WTC11 (cell line): ENCODE results near the gene TMEM86B. TPM values are rescaled to one million over a fixed set of nuclear protein-coding genes. Genes with fewer than 3 reads are reported as not detected.

Source experiments
- ATAC-seq: fragments of 200-7000 bp; cut with Tn5 transposase; 2 replicates; pipeline ENCODE4 v1.10.0; 2021; ENCODE audit warnings: mild to moderate bottlenecking, moderate library complexity
- CTCF ChIA-PET: fragments of 300-600 bp; sonication (Branson Sonifier 250); formaldehyde crosslinking; loops from one replicate; lab custom pipeline; 2021; ENCODE audit warnings: antibody characterized with exemption; lab: Charles Lee
- POLR2A ChIA-PET: fragments of 350-600 bp; sonication (Branson Sonifier 250); formaldehyde crosslinking; loops from one replicate; lab custom pipeline; 2021; ENCODE audit warnings: antibody characterized with exemption; lab: Charles Lee
- DNase-seq: peaks from one replicate; pipeline ENCODE4 v3.0.0; 2021; ENCODE audit warnings: low spot score
- H3K27ac Mint-ChIP-seq: 2 replicates; pipeline ENCODE4 v1.8.0; 2021; ENCODE audit warnings: mixed read lengths
- H3K27me3 Mint-ChIP-seq: 2 replicates; pipeline ENCODE4 v1.8.0; 2021; ENCODE audit warnings: low read depth, mild to moderate bottlenecking, moderate library complexity, mixed read lengths
- H3K36me3 Mint-ChIP-seq: 2 replicates; pipeline ENCODE4 v1.8.0; 2021; ENCODE audit warnings: mixed read lengths
- H3K4me1 Mint-ChIP-seq: 2 replicates; pipeline ENCODE4 v1.8.0; 2022; ENCODE audit warnings: mixed read lengths
- H3K4me3 Mint-ChIP-seq: 2 replicates; pipeline ENCODE4 v1.8.0; 2021; ENCODE audit warnings: mild to moderate bottlenecking, moderate library complexity, mixed read lengths
- H3K9me3 Mint-ChIP-seq: 2 replicates; pipeline ENCODE4 v1.8.0; 2021; ENCODE audit warnings: mixed read lengths
- CREB1 ChIP-seq: sonication (generic); formaldehyde crosslinking; IDR thresholded peaks from 2 replicates; pipeline ENCODE4 v1.8.0; 2023; ENCODE audit warnings: mild to moderate bottlenecking, missing genetic modification reagents
- CREM ChIP-seq: sonication (generic); formaldehyde crosslinking; IDR thresholded peaks from 2 replicates; pipeline ENCODE4 v1.8.1; 2022; ENCODE audit warnings: mild to moderate bottlenecking, missing genetic modification reagents, moderate library complexity
- FOXJ3 ChIP-seq: sonication (generic); formaldehyde crosslinking; IDR thresholded peaks from 2 replicates; pipeline ENCODE4 v1.9.0; 2021; ENCODE audit warnings: missing genetic modification reagents, mild to moderate bottlenecking, borderline replicate concordance
- IRF2 ChIP-seq: sonication (generic); formaldehyde crosslinking; IDR thresholded peaks from 2 replicates; pipeline ENCODE4 v1.8.0; 2022; ENCODE audit warnings: low read depth, missing genetic modification reagents, borderline replicate concordance
- NR1H2 ChIP-seq: sonication (generic); formaldehyde crosslinking; IDR thresholded peaks from 2 replicates; pipeline ENCODE4 v1.9.0; 2021; ENCODE audit warnings: mild to moderate bottlenecking, moderate library complexity, missing genetic modification reagents
- NR3C1 ChIP-seq: sonication (generic); formaldehyde crosslinking; conservative IDR thresholded peaks from 2 replicates; pipeline ENCODE4 v1.8.1; 2023; ENCODE audit warnings: low read depth, mild to moderate bottlenecking, missing genetic modification reagents
- ZBTB21 ChIP-seq: sonication (generic); formaldehyde crosslinking; IDR thresholded peaks from 2 replicates; pipeline ENCODE4 v1.8.1; 2023; ENCODE audit warnings: mild to moderate bottlenecking, missing genetic modification reagents, borderline replicate concordance
- ZNF138 ChIP-seq: sonication (generic); formaldehyde crosslinking; conservative IDR thresholded peaks from 2 replicates; pipeline ENCODE4 v1.8.1; 2022; ENCODE audit warnings: mild to moderate bottlenecking, moderate library complexity, missing genetic modification reagents
- ZNF416 ChIP-seq: fragments of 250-450 bp; sonication (Bioruptor Pico); IDR thresholded peaks from 2 replicates; pipeline ENCODE4 v1.9.0; 2021; ENCODE audit warnings: mild to moderate bottlenecking, inconsistent platforms
- total RNA-seq: library from RNA; stranded (reverse); gene quantifications from 3 replicates; pipeline ENCODE4 v1.2.3, GENCODE V29; 2021
- TF ChIP-seq, protein P1 (sequence below): sonication (generic); formaldehyde crosslinking; IDR thresholded peaks from 2 replicates; pipeline ENCODE4 v1.8.0; 2022; ENCODE audit warnings: missing genetic modification reagents
- TF ChIP-seq, protein P2 (sequence below): sonication (generic); formaldehyde crosslinking; IDR thresholded peaks from 2 replicates; pipeline ENCODE4 v1.8.0; 2023; ENCODE audit warnings: missing genetic modification reagents, mild to moderate bottlenecking, borderline replicate concordance
- TF ChIP-seq, protein P3 (sequence below): sonication (generic); formaldehyde crosslinking; IDR thresholded peaks from 2 replicates; pipeline ENCODE4 v1.8.1; 2023; ENCODE audit warnings: mild to moderate bottlenecking, missing genetic modification reagents
- TF ChIP-seq, protein P4 (sequence below): fragments of 250-450 bp; sonication (Bioruptor Pico); IDR thresholded peaks from 2 replicates; pipeline ENCODE4 v1.8.0; 2021; ENCODE audit warnings: mild to moderate bottlenecking
- TF ChIP-seq, protein P5 (sequence below): sonication (generic); formaldehyde crosslinking; IDR thresholded peaks from 2 replicates; pipeline ENCODE4 v1.8.1; 2023; ENCODE audit warnings: mild to moderate bottlenecking, moderate library complexity, missing genetic modification reagents
- TF ChIP-seq, protein P6 (sequence below): sonication (generic); formaldehyde crosslinking; IDR thresholded peaks from 2 replicates; pipeline ENCODE4 v1.8.1; 2023; ENCODE audit warnings: mild to moderate bottlenecking, missing genetic modification reagents, moderate library complexity
- TF ChIP-seq, protein P7 (sequence below): sonication (generic); formaldehyde crosslinking; IDR thresholded peaks from 2 replicates; pipeline ENCODE4 v1.8.1; 2022; ENCODE audit warnings: mild to moderate bottlenecking, moderate library complexity, missing genetic modification reagents
- TF ChIP-seq, protein P8 (sequence below): sonication (generic); formaldehyde crosslinking; IDR thresholded peaks from 2 replicates; pipeline ENCODE4 v1.8.0; 2023; ENCODE audit warnings: missing genetic modification reagents

TMEM86B gene
- total RNA-seq, 1 experiment from 2014 or later = 4.2 TPM

DNA sequence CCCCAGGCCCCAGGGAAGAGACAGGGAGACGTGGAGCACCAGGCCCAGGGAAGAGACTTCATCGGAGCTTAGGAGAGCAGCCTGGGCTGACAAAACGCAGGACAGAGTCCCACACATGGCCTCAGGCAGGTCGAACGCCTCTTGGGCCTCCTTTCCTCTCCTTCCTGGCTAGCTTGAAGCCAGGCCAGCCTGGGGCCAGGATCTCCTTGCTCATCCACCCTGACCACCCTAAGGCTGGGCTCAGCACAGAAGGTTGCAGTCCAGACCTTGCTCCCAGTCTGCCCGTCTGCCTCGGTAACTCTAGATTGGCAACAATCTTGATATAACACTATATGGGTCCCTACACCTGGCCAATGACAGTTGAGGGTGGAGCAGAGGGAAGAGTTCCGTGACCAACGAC is 20.1 kb upstream of the TMEM86B start:
- DNase-seq (no peak), ATAC-seq (no peak)
- H3K27ac Mint-ChIP-seq = peak overlapping the region; percentile 4; the same call in 1 of the 2 replicates
- POLR2A ChIA-PET = no interaction called here
- CTCF ChIA-PET = interaction anchor here (1.0 to 1.5 kb wide), 2 partner anchors 102 to 108 kb away, joined by 3 to 4 read pairs; no protein-coding TSS in a partner anchor
- no peaks in the 10 kb centered on the region for H3K9me3 Mint-ChIP-seq
- peaks cover 19% of the 10 kb centered on the region for H3K36me3 Mint-ChIP-seq
- no peaks in the 10 kb centered on the region for H3K27me3 Mint-ChIP-seq
- TF ChIP-seq ZNF138 (CRISPR knock-in tag) = no peak
- TF ChIP-seq, protein P1, sequence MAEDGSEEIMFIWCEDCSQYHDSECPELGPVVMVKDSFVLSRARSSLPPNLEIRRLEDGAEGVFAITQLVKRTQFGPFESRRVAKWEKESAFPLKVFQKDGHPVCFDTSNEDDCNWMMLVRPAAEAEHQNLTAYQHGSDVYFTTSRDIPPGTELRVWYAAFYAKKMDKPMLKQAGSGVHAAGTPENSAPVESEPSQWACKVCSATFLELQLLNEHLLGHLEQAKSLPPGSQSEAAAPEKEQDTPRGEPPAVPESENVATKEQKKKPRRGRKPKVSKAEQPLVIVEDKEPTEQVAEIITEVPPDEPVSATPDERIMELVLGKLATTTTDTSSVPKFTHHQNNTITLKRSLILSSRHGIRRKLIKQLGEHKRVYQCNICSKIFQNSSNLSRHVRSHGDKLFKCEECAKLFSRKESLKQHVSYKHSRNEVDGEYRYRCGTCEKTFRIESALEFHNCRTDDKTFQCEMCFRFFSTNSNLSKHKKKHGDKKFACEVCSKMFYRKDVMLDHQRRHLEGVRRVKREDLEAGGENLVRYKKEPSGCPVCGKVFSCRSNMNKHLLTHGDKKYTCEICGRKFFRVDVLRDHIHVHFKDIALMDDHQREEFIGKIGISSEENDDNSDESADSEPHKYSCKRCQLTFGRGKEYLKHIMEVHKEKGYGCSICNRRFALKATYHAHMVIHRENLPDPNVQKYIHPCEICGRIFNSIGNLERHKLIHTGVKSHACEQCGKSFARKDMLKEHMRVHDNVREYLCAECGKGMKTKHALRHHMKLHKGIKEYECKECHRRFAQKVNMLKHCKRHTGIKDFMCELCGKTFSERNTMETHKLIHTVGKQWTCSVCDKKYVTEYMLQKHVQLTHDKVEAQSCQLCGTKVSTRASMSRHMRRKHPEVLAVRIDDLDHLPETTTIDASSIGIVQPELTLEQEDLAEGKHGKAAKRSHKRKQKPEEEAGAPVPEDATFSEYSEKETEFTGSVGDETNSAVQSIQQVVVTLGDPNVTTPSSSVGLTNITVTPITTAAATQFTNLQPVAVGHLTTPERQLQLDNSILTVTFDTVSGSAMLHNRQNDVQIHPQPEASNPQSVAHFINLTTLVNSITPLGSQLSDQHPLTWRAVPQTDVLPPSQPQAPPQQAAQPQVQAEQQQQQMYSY (CRISPR knock-in tag) = no peak
- TF ChIP-seq NR1H2 (CRISPR knock-in tag) = no peak
- no peak for TF ChIP-seq CREB1 (CRISPR knock-in tag)
- TF ChIP-seq, protein P2, sequence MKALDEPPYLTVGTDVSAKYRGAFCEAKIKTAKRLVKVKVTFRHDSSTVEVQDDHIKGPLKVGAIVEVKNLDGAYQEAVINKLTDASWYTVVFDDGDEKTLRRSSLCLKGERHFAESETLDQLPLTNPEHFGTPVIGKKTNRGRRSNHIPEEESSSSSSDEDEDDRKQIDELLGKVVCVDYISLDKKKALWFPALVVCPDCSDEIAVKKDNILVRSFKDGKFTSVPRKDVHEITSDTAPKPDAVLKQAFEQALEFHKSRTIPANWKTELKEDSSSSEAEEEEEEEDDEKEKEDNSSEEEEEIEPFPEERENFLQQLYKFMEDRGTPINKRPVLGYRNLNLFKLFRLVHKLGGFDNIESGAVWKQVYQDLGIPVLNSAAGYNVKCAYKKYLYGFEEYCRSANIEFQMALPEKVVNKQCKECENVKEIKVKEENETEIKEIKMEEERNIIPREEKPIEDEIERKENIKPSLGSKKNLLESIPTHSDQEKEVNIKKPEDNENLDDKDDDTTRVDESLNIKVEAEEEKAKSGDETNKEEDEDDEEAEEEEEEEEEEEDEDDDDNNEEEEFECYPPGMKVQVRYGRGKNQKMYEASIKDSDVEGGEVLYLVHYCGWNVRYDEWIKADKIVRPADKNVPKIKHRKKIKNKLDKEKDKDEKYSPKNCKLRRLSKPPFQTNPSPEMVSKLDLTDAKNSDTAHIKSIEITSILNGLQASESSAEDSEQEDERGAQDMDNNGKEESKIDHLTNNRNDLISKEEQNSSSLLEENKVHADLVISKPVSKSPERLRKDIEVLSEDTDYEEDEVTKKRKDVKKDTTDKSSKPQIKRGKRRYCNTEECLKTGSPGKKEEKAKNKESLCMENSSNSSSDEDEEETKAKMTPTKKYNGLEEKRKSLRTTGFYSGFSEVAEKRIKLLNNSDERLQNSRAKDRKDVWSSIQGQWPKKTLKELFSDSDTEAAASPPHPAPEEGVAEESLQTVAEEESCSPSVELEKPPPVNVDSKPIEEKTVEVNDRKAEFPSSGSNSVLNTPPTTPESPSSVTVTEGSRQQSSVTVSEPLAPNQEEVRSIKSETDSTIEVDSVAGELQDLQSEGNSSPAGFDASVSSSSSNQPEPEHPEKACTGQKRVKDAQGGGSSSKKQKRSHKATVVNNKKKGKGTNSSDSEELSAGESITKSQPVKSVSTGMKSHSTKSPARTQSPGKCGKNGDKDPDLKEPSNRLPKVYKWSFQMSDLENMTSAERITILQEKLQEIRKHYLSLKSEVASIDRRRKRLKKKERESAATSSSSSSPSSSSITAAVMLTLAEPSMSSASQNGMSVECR = no peak
- no peak for TF ChIP-seq ZBTB21
- TF ChIP-seq, protein P3, sequence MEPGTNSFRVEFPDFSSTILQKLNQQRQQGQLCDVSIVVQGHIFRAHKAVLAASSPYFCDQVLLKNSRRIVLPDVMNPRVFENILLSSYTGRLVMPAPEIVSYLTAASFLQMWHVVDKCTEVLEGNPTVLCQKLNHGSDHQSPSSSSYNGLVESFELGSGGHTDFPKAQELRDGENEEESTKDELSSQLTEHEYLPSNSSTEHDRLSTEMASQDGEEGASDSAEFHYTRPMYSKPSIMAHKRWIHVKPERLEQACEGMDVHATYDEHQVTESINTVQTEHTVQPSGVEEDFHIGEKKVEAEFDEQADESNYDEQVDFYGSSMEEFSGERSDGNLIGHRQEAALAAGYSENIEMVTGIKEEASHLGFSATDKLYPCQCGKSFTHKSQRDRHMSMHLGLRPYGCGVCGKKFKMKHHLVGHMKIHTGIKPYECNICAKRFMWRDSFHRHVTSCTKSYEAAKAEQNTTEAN (CRISPR knock-in tag) = no peak
- TF ChIP-seq FOXJ3 = no peak
- H3K4me3 Mint-ChIP-seq = no peak overlapping the region
- peaks cover 4% of the 10 kb centered on the region for H3K4me1 Mint-ChIP-seq

DNA sequence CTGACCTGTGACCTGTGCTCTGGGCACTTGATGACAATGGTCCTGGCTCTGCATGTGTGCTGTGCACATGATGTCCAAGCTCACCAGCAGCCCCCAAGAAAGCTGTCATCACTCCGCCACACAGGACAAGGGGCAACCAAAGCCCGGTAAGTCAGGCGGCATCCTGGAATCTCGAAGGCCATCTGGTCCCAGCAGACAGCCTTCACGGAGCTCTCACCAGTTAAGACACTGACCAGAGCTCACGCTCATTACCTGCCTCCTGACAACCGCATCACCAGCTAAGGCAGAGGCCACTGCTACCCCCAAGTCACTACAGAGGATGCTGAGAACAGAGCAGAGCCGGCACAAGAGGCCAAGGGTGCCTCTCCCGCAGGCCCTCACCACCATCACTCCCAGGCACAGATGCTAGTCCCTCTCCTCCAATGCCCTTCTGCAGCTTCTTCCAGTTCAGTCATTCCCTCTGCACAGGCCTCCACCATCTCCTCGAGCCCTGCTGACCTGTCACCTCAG is 19.7 kb upstream of the TMEM86B start:
- Mint-ChIP-seq H3K36me3 (peaks cover 24% of the 10 kb centered on the region), H3K27me3 (no peaks in the 10 kb centered on the region), H3K4me1 (no peaks in the 10 kb centered on the region; the same call in 1 of the 2 replicates), H3K4me3 (no peak overlapping the region), H3K27ac (0 out of 2 replicates have a peak overlapping the region, but pooled peaks have one; percentile 14), H3K9me3 (no peaks in the 10 kb centered on the region)
- ATAC-seq = no peak
- POLR2A ChIA-PET = no interaction called here
- no peak for DNase-seq
- CTCF ChIA-PET = interaction anchor here (1.0 to 1.5 kb wide), 4 partner anchors 21 to 107 kb away, joined by 3 to 4 read pairs (median 4); partner anchors contain the start of gene DNAAF3
- TF ChIP-seq ZNF416 (CRISPR knock-in tag) = no peak
- TF ChIP-seq IRF2 = no peak
- TF ChIP-seq, protein P4, sequence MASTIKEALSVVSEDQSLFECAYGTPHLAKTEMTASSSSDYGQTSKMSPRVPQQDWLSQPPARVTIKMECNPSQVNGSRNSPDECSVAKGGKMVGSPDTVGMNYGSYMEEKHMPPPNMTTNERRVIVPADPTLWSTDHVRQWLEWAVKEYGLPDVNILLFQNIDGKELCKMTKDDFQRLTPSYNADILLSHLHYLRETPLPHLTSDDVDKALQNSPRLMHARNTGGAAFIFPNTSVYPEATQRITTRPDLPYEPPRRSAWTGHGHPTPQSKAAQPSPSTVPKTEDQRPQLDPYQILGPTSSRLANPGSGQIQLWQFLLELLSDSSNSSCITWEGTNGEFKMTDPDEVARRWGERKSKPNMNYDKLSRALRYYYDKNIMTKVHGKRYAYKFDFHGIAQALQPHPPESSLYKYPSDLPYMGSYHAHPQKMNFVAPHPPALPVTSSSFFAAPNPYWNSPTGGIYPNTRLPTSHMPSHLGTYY (CRISPR knock-in tag) = no peak
- TF ChIP-seq, protein P5, sequence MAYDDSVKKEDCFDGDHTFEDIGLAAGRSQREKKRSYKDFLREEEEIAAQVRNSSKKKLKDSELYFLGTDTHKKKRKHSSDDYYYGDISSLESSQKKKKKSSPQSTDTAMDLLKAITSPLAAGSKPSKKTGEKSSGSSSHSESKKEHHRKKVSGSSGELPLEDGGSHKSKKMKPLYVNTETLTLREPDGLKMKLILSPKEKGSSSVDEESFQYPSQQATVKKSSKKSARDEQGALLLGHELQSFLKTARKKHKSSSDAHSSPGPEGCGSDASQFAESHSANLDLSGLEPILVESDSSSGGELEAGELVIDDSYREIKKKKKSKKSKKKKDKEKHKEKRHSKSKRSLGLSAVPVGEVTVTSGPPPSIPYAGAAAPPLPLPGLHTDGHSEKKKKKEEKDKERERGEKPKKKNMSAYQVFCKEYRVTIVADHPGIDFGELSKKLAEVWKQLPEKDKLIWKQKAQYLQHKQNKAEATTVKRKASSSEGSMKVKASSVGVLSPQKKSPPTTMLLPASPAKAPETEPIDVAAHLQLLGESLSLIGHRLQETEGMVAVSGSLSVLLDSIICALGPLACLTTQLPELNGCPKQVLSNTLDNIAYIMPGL = no peak
- TF ChIP-seq, protein P6, sequence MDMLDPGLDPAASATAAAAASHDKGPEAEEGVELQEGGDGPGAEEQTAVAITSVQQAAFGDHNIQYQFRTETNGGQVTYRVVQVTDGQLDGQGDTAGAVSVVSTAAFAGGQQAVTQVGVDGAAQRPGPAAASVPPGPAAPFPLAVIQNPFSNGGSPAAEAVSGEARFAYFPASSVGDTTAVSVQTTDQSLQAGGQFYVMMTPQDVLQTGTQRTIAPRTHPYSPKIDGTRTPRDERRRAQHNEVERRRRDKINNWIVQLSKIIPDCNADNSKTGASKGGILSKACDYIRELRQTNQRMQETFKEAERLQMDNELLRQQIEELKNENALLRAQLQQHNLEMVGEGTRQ (CRISPR knock-in tag) = no peak
- TF ChIP-seq CREM (CRISPR knock-in tag) = no peak
- TF ChIP-seq, protein P7, sequence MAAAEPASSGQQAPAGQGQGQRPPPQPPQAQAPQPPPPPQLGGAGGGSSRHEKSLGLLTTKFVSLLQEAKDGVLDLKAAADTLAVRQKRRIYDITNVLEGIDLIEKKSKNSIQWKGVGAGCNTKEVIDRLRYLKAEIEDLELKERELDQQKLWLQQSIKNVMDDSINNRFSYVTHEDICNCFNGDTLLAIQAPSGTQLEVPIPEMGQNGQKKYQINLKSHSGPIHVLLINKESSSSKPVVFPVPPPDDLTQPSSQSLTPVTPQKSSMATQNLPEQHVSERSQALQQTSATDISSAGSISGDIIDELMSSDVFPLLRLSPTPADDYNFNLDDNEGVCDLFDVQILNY (CRISPR knock-in tag) = no peak
- no peak for TF ChIP-seq NR3C1 (CRISPR knock-in tag)
- TF ChIP-seq, protein P8, sequence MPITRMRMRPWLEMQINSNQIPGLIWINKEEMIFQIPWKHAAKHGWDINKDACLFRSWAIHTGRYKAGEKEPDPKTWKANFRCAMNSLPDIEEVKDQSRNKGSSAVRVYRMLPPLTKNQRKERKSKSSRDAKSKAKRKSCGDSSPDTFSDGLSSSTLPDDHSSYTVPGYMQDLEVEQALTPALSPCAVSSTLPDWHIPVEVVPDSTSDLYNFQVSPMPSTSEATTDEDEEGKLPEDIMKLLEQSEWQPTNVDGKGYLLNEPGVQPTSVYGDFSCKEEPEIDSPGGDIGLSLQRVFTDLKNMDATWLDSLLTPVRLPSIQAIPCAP (CRISPR knock-in tag) = no peak
